Measurements from ENCODE around the gene ZNF655. TPM values are rescaled to one million over a fixed set of nuclear protein-coding genes. Genes with fewer than 3 reads are reported as not detected.
A peak's percentile ranks its signal among the peaks of the same experiment; 100 is the strongest.
"Not testable (repeated sequence)": the region's sequence is repeated elsewhere in the genome, so short reads cannot be mapped to it uniquely, and the experiment has no call there.

Gene ZNF655
- total and polyA plus RNA-seq, 5 experiments from 2014 or later: 70.3 to 181 (median 86.3) TPM

GRCh38 chr7:99545308-99545707, 13.1 kb upstream of the ZNF655 start:
- H3K9me3 Mint-ChIP-seq: peaks cover 0 to 22% (median 13%) of the 10 kb centered on the region in 9 donors
- peaks cover 14 to 25% (median 17%) of the 10 kb centered on the region in 3 donors for H3K36me3 Mint-ChIP-seq
- H3K27me3 Mint-ChIP-seq, H3K27ac Mint-ChIP-seq, ATAC-seq, H3K4me3 Mint-ChIP-seq, POLR2A ChIA-PET, DNase-seq: not testable (repeated sequence)
- H3K4me1 Mint-ChIP-seq: peaks cover 1 to 11% (median 3%) of the 10 kb centered on the region in 4 donors

- ATAC-seq, DNase-seq, H3K9me3 Mint-ChIP-seq, H3K27me3 Mint-ChIP-seq: not testable (repeated sequence)
- H3K27ac Mint-ChIP-seq: peak overlapping the region in 1 of 10 donors; percentile 39
- POLR2A ChIA-PET: interaction anchor here (0.6 kb wide), 1 partner anchor 141 kb away, joined by 4 read pairs; the partner anchor contains the start of gene BUD31
- peaks cover 12 to 43% (median 30%) of the 10 kb centered on the region in 4 donors for H3K4me1 Mint-ChIP-seq
- peak overlapping the region in 4 of 10 donors; percentile 22 to 42 (median 30) for H3K4me3 Mint-ChIP-seq
- H3K36me3 Mint-ChIP-seq: peaks cover 9 to 20% (median 20%) of the 10 kb centered on the region in 3 donors
Observed at GRCh38 chr7:99549545-99549944, 8.9 kb upstream of the ZNF655 start.

DNA sequence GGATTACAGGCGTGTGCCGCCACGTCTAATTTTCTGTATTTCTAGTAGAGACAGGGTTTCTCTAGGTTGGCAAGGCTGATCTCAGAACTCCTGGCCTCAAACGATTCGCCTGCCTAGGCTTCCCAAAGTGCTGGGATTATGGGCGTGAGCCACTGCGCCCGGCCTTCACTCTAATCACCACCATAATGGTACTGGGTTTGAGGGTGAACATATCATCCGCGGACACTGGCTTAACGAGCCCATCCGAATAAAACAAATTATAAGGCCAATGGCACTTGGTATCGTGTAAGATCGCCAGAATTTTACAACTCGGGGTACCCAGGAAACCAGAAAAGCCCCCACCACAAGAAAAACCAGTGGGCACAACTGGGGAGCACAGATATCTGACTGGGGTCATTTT, 7.1 kb upstream of the ZNF655 start:
- DNase-seq (peak in 1 of 10 donors; percentile 19), ATAC-seq (no peak)
- Mint-ChIP-seq H3K9me3 (peaks cover 0 to 9% (median 4%) of the 10 kb centered on the region in 9 donors), H3K36me3 (peaks cover 9 to 32% (median 25%) of the 10 kb centered on the region in 3 donors), H3K27me3 (no peaks in the 10 kb centered on the region), H3K27ac (peak overlapping the region; percentile 85 to 99 (median 97)), H3K4me1 (peaks cover 18 to 54% (median 42%) of the 10 kb centered on the region in 4 donors), H3K4me3 (peak overlapping the region; percentile 87 to 95 (median 92))
- POLR2A ChIA-PET: interaction anchor here (0.8 to 2.7 kb wide), 3 partner anchors 47 to 88 kb away, joined by 3 to 22 read pairs (median 6); partner anchors contain the start of genes ZKSCAN5 and ZNF394

GRCh38 chr7:99551767-99552463, 6.5 kb upstream of the ZNF655 start, which contains the start of gene FAM200A:
FAM200A (minus strand) TSS chr7:99552114; CDS start chr7:99548407, 3,707 bp downstream.
- POLR2A ChIA-PET: interaction anchor here (0.6 to 2.7 kb wide), 9 partner anchors 26 to 600 kb away, joined by 3 to 22 read pairs (median 3); partner anchors contain the start of genes CPSF4, PTCD1, ZKSCAN5 and ZNF394
- Mint-ChIP-seq H3K4me1 (peaks cover 18 to 56% (median 44%) of the 10 kb centered on the region in 4 donors), H3K4me3 (peak within 1 kb of the TSS; percentile 87 to 95 (median 92)), H3K9me3 (peaks cover 0 to 9% (median 3%) of the 10 kb centered on the region in 9 donors), H3K27me3 (no peaks in the 10 kb centered on the region), H3K36me3 (peaks cover 7 to 33% (median 23%) of the 10 kb centered on the region in 3 donors), H3K27ac (peak within 1 kb of the TSS; percentile 85 to 99 (median 97))
- ATAC-seq (peak; percentile 98 to 99), DNase-seq (peak; percentile 75 to 93 (median 84))

- ATAC-seq (no peak), DNase-seq (no peak)
- POLR2A ChIA-PET: interaction anchor here (0.6 to 1.1 kb wide), 2 partner anchors 45 to 55 kb away, joined by 3 read pairs; no protein-coding TSS in a partner anchor
- Mint-ChIP-seq H3K27me3 (no peaks in the 10 kb centered on the region), H3K27ac (peak overlapping the region in 9 of 10 donors; percentile 41 to 91 (median 71)), H3K36me3 (peaks cover 4 to 27% (median 15%) of the 10 kb centered on the region in 3 donors), H3K4me1 (peaks cover 23 to 67% (median 55%) of the 10 kb centered on the region in 4 donors), H3K4me3 (peak overlapping the region in 4 of 10 donors; percentile 39 to 89 (median 52)), H3K9me3 (peaks cover 0 to 7% (median 2%) of the 10 kb centered on the region in 9 donors)
Observed at GRCh38 chr7:99553039-99553438, 5.4 kb upstream of the ZNF655 start.

GRCh38 chr7:99554939-99555338, 3.5 kb upstream of the ZNF655 start:
- peak overlapping the region in 7 of 10 donors; percentile 1 to 89 (median 74) for H3K27ac Mint-ChIP-seq
- H3K4me3 Mint-ChIP-seq: peak overlapping the region in 5 of 10 donors; percentile 0 to 13 (median 6)
- no peaks in the 10 kb centered on the region for H3K27me3 Mint-ChIP-seq
- ATAC-seq: no peak
- H3K9me3 Mint-ChIP-seq: no peaks in the 10 kb centered on the region
- H3K36me3 Mint-ChIP-seq: peaks cover 0 to 28% (median 8%) of the 10 kb centered on the region in 3 donors
- peaks cover 24 to 63% (median 60%) of the 10 kb centered on the region in 4 donors for H3K4me1 Mint-ChIP-seq
- POLR2A ChIA-PET: no interaction called here
- DNase-seq: no peak

DNA sequence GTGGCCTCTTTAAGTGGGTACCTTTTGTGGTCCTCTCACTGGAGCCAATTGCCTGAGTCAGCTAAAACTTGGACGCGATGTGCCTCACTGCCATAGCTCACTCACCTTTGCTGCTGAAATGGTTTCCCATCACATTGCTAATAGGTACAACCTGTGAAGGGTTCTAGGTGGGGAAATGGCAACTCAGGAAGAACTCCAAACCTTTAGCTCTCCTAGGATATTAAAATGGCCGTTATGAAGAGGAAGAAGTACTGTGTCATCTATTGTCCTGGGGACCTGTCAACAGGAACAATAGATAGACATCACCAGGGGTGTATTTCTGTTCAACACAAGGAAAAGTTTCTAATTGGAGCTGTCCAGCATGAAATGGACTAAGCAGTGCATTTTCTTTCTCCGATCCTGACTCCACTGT, 1.2 kb upstream of the ZNF655 start:
- ATAC-seq: no peak
- H3K4me1 Mint-ChIP-seq: peaks cover 30 to 67% (median 65%) of the 10 kb centered on the region in 4 donors
- no peaks in the 10 kb centered on the region for H3K27me3 Mint-ChIP-seq
- H3K9me3 Mint-ChIP-seq: no peaks in the 10 kb centered on the region
- H3K36me3 Mint-ChIP-seq: peaks cover 0 to 48% (median 9%) of the 10 kb centered on the region in 3 donors
- POLR2A ChIA-PET: interaction anchor here (0.7 to 4.1 kb wide), 12 partner anchors 9 to 872 kb away, joined by 3 to 71 read pairs (median 21); partner anchors contain the start of genes BUD31, CPSF4, MCM7 and MEPCE
- DNase-seq: no peak
- peak overlapping the region; percentile 91 to 100 (median 99) for H3K4me3 Mint-ChIP-seq
- H3K27ac Mint-ChIP-seq: peak overlapping the region; percentile 98 to 100 (median 100)

DNA sequence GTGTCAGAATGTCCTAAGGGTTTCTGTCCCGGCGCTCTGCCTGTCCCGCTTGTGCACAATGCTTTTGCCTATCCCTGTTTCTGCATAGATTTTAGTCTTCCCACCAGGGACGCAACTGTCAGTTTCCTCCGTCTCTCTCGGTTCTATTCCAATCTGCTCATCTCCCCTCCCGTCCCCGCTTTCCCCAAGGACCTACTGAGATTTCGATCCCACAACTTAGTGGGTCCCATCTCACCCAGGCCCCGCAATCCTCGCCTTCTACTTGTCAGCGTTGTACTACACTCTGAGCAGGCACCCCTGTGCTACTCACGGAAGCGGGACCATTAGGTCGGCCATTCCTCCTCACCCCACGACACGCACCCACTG, 519 bp upstream of the ZNF655 start:
- Mint-ChIP-seq H3K27ac (peak overlapping the region; percentile 98 to 100 (median 100)), H3K9me3 (no peaks in the 10 kb centered on the region), H3K27me3 (no peaks in the 10 kb centered on the region), H3K36me3 (peaks cover 0 to 55% (median 9%) of the 10 kb centered on the region in 3 donors), H3K4me1 (peaks cover 33 to 69% (median 65%) of the 10 kb centered on the region in 4 donors), H3K4me3 (peak overlapping the region; percentile 91 to 100 (median 99))
- ATAC-seq (peak; percentile 76 to 80), DNase-seq (no peak)
- POLR2A ChIA-PET: interaction anchor here (0.6 to 4.1 kb wide), 28 partner anchors 9 to 872 kb away, joined by 3 to 71 read pairs (median 4); partner anchors contain the start of genes AP4M1, ATP5MF, BUD31 and CPSF4

GRCh38 chr7:99559175-99559915, 903 bp downstream of the ZNF655 start:
- Mint-ChIP-seq H3K9me3 (no peaks in the 10 kb centered on the region), H3K27me3 (no peaks in the 10 kb centered on the region), H3K36me3 (peaks cover 0 to 64% (median 11%) of the 10 kb centered on the region in 3 donors), H3K4me3 (peak overlapping the region; percentile 91 to 100 (median 99)), H3K4me1 (peaks cover 39 to 75% (median 66%) of the 10 kb centered on the region in 4 donors), H3K27ac (peak overlapping the region; percentile 98 to 100 (median 100))
- no peak for ATAC-seq
- POLR2A ChIA-PET: interaction anchor here (0.6 to 4.1 kb wide), 17 partner anchors 20 to 1692 kb away, joined by 3 to 71 read pairs (median 5); partner anchors contain the start of genes AP4M1, ARPC1B, ATP5MF and BUD31
- peak in 1 of 10 donors; percentile 26 for DNase-seq

GRCh38 chr7:99560834-99561736, 2.6 kb downstream of the ZNF655 start:
- ATAC-seq (no peak), DNase-seq (no peak)
- peak overlapping the region; percentile 19 to 100 (median 66) for H3K4me3 Mint-ChIP-seq
- no peaks in the 10 kb centered on the region for H3K27me3 Mint-ChIP-seq
- H3K36me3 Mint-ChIP-seq: peaks cover 0 to 68% (median 7%) of the 10 kb centered on the region in 3 donors
- peaks cover 35 to 66% (median 62%) of the 10 kb centered on the region in 4 donors for H3K4me1 Mint-ChIP-seq
- H3K27ac Mint-ChIP-seq: peak overlapping the region; percentile 32 to 100 (median 88)
- no peaks in the 10 kb centered on the region for H3K9me3 Mint-ChIP-seq
- POLR2A ChIA-PET: interaction anchor here (0.6 to 2.0 kb wide), 3 partner anchors 62 to 1037 kb away, joined by 3 to 5 read pairs (median 3); partner anchors contain the start of genes CPSF4 and PTCD1

DNA sequence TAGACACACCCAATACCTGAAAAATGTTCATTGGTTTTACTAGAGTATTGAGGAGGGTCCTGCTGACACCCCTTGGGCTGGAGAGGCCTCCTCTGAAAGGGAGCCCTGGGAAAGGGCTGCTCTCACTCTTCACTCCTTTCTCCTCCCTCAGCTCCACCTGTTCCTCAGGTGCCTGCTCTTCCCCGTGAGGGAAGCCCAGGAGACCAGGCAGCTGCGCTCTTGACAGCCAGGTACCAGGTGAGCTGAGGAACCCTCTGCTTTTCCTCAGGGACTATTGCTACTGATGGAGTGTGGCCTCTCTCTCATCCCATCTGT, 3.3 kb downstream of the ZNF655 start:
- DNase-seq (no peak), ATAC-seq (no peak)
- Mint-ChIP-seq H3K27ac (peak overlapping the region in 8 of 10 donors; percentile 6 to 100 (median 70)), H3K9me3 (no peaks in the 10 kb centered on the region), H3K4me3 (peak overlapping the region in 4 of 10 donors; percentile 12 to 56 (median 48)), H3K36me3 (peaks cover 0 to 69% (median 7%) of the 10 kb centered on the region in 3 donors), H3K27me3 (no peaks in the 10 kb centered on the region), H3K4me1 (peaks cover 36 to 63% (median 62%) of the 10 kb centered on the region in 4 donors)
- POLR2A ChIA-PET: interaction anchor here (0.6 kb wide), 1 partner anchor 1037 kb away, joined by 3 read pairs; no protein-coding TSS in a partner anchor

Measured in naive thymus-derived CD8-positive, alpha-beta T cell (primary cell).